NCI-H524 (cell line): Measurements from ENCODE around the gene NDUFA3.
"Not testable (repeated sequence)": the region's sequence is repeated elsewhere in the genome, so short reads cannot be mapped to it uniquely, and the experiment has no call there.

Experiments used
- DNase-seq, 2 experiments: peaks; one replicate each; lab custom pipeline; 2025; lab: John Stamatoyannopoulos, UW

Gene NDUFA3

GRCh38 chr19:54102421-54103169 is at the start of gene NDUFA3:
NDUFA3 (plus strand) TSS chr19:54102855; CDS start chr19:54102879, 24 bp downstream.
- peak; percentile 96 to 99 for DNase-seq

GRCh38 chr19:54062643-54063042 is 40.0 kb upstream of the NDUFA3 start:
- DNase-seq, result no peak

GRCh38 chr19:54063350-54064116 is 39.1 kb upstream of the NDUFA3 start, which contains the start of gene VSTM1:
VSTM1 (minus strand) TSS chr19:54063897; CDS start chr19:54063777, 120 bp downstream.
- DNase-seq, result no peak

- no peak for DNase-seq
Measured at GRCh38 chr19:54069470-54069869, 33.2 kb upstream of the NDUFA3 start.

GRCh38 chr19:54073829-54074228 is 28.8 kb upstream of the NDUFA3 start:
- DNase-seq, result no peak

- no peak for DNase-seq
Measured at GRCh38 chr19:54074851-54075250, 27.8 kb upstream of the NDUFA3 start.

- no peak for DNase-seq
Measured at GRCh38 chr19:54077334-54077733, 25.3 kb upstream of the NDUFA3 start.

GRCh38 chr19:54081032-54081431 is 21.6 kb upstream of the NDUFA3 start, which contains the start of gene TARM1:
TARM1 (minus strand) TSS chr19:54081365; CDS start chr19:54081340, 25 bp downstream.
- no peak for DNase-seq

GRCh38 chr19:54084410-54084809 is 18.2 kb upstream of the NDUFA3 start:
- DNase-seq, result no peak

GRCh38 chr19:54094426-54095000 is 8.1 kb upstream of the NDUFA3 start:
- no peak for DNase-seq

GRCh38 chr19:54095136-54095858 is 7.4 kb upstream of the NDUFA3 start:
- no peak for DNase-seq

- DNase-seq, result peak in 1 of 2 experiments; percentile 45
Measured at GRCh38 chr19:54095859-54096616, 6.6 kb upstream of the NDUFA3 start.

GRCh38 chr19:54096617-54097106 is 6.0 kb upstream of the NDUFA3 start:
- peak in 1 of 2 experiments; percentile 20 for DNase-seq

- no peak for DNase-seq
Measured at GRCh38 chr19:54099190-54099902, 3.3 kb upstream of the NDUFA3 start.

- not testable (repeated sequence) for DNase-seq
Measured at GRCh38 chr19:54099903-54100255, 2.8 kb upstream of the NDUFA3 start.

GRCh38 chr19:54100561-54100960 is 2.1 kb upstream of the NDUFA3 start, which contains the start of gene OSCAR:
OSCAR (minus strand) TSS chr19:54100803; CDS start chr19:54100792, 11 bp downstream.
- DNase-seq, result no peak

- DNase-seq, result no peak
Measured at GRCh38 chr19:54104998-54105715, 2.5 kb downstream of the NDUFA3 start.

- DNase-seq, result no peak
Measured at GRCh38 chr19:54105796-54106195, 3.1 kb downstream of the NDUFA3 start.

- DNase-seq, result no peak
Measured at GRCh38 chr19:54106716-54107115, 4.1 kb downstream of the NDUFA3 start.
